ENCODE data around the gene RBM20. TPM values are rescaled to one million over a fixed set of nuclear protein-coding genes. Genes with fewer than 3 reads are reported as not detected.

The RBM20 gene
- total and polyA plus RNA-seq, 2 experiments from 2014 or later: 3.7 to 4.0 TPM

DNA sequence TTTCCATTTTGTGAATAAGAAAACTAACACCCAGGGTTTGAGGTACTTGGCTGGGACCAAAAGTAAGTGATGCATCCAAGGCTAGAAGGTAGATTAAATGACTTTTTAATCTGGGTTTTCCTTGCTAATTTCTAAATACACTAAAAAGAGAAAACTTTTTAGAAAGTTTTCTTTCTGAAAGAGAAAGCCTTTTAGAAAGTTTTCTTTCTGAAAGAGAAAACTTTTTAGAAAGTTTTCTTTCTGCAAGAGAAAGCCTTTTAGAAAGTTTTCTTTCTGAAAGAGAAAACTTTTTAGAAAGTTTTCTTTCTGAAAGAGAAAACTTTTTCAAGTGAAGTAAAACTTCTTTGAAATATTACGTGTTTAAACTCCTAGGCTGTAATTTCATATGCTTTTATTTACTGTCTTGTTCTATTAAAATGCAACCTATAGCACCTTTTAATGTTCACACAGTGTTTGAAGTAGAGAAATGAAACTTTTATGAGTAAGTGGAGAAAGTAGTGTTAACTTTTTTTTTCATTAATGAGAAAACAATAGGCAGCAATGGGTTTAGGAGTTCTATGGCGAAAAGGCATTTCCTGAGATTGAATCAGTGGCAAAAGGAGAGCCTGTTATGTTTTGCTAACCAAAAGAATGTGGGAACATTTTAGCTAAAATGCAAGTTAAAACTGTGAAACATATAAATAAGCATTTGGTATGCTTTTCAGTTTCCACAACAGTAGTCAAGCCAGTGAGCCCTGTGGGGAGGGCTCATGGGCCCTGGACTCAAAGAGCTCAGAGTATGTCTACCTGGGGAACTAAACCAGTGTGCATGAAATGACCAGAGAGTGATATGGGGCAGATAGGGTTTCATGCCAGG, 103.7 kb downstream of the RBM20 start:
- H3K36me3 ChIP-seq (replicated peaks; ENCODE audit: insufficient read depth, low read depth): no peaks in the 10 kb centered on the region

DNA sequence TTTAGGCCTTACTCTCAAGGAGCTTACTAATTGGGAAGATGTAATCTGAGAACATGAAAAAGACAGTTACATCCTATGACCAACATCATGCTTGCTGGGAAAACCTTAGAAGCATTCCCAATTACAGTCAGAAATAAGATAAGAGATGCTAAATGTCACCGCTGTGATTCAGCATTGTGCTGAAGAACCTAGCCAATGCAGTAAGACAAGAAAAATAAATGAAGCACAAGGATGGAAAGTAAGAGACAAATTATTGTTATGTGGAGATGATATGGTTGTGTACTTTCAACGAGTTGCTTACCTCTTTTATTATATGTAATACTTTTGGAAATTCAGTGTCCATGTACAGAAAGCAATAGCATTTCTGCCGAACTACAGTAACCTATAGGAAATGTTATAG, 104.8 kb downstream of the RBM20 start:
- 62% methylated on average over 3 of the region's 3 CpGs for WGBS (ENCODE audit: low lambda C conversion rate, missing lambda C conversion rate)
- Histone ChIP-seq H3K4me1 (ENCODE audit: insufficient read depth) (no peaks in the 10 kb centered on the region), H3K9me2 (replicated peaks; ENCODE audit: insufficient read depth) (no peaks in the 10 kb centered on the region), H3K36me3 (replicated peaks; ENCODE audit: insufficient read depth, low read depth) (no peaks in the 10 kb centered on the region), H3K4me3 (no peak overlapping the region), H3K79me2 (no peaks in the 10 kb centered on the region), H2AFZ (no peak overlapping the region), H4K20me1 (ENCODE audit: insufficient read depth, poor library complexity, severe bottlenecking) (no peaks in the 10 kb centered on the region), H3K9me3 (ENCODE audit: low read depth) (no peaks in the 10 kb centered on the region), H3K4me2 (no peak overlapping the region), H3K27me3 (no peaks in the 10 kb centered on the region), H3K27ac (no peak overlapping the region)
- TF ChIP-seq EZH2phosphoT487 (IDR thresholded peaks at IDR 0.05; ENCODE audit: low read depth, severe bottlenecking, unreplicated experiment): no peak
- no peak for TF ChIP-seq EZH2 (IDR thresholded peaks at IDR 0.05; ENCODE audit: borderline replicate concordance)
- DNase-seq (ENCODE audit: low spot score): no peak

More for the DNA sequence above, 103.7 kb downstream of the RBM20 start:
- TF ChIP-seq, protein P1, sequence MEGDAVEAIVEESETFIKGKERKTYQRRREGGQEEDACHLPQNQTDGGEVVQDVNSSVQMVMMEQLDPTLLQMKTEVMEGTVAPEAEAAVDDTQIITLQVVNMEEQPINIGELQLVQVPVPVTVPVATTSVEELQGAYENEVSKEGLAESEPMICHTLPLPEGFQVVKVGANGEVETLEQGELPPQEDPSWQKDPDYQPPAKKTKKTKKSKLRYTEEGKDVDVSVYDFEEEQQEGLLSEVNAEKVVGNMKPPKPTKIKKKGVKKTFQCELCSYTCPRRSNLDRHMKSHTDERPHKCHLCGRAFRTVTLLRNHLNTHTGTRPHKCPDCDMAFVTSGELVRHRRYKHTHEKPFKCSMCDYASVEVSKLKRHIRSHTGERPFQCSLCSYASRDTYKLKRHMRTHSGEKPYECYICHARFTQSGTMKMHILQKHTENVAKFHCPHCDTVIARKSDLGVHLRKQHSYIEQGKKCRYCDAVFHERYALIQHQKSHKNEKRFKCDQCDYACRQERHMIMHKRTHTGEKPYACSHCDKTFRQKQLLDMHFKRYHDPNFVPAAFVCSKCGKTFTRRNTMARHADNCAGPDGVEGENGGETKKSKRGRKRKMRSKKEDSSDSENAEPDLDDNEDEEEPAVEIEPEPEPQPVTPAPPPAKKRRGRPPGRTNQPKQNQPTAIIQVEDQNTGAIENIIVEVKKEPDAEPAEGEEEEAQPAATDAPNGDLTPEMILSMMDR (IDR thresholded peaks at IDR 0.05; ENCODE audit: poor library complexity): no peak
- TF ChIP-seq EZH2 (IDR thresholded peaks at IDR 0.05; ENCODE audit: borderline replicate concordance): no peak
- TF ChIP-seq EZH2phosphoT487 (IDR thresholded peaks at IDR 0.05; ENCODE audit: low read depth, severe bottlenecking, unreplicated experiment): no peak
- H3K27ac ChIP-seq: no peak overlapping the region
- H3K9me2 ChIP-seq (replicated peaks; ENCODE audit: insufficient read depth): no peaks in the 10 kb centered on the region
- no peaks in the 10 kb centered on the region for H4K20me1 ChIP-seq (ENCODE audit: insufficient read depth, poor library complexity, severe bottlenecking)
- H3K4me3 ChIP-seq: no peak overlapping the region
- H3K79me2 ChIP-seq: no peaks in the 10 kb centered on the region
- DNase-seq (ENCODE audit: low spot score): no peak
- H2AFZ ChIP-seq: no peak overlapping the region
- no peaks in the 10 kb centered on the region for H3K27me3 ChIP-seq
- 85% methylated on average over 2 of the region's 2 CpGs for WGBS (ENCODE audit: low lambda C conversion rate, missing lambda C conversion rate)
- H3K4me2 ChIP-seq: no peak overlapping the region
- no peaks in the 10 kb centered on the region for H3K9me3 ChIP-seq (ENCODE audit: low read depth)
- no peaks in the 10 kb centered on the region for H3K4me1 ChIP-seq (ENCODE audit: insufficient read depth)

DNA sequence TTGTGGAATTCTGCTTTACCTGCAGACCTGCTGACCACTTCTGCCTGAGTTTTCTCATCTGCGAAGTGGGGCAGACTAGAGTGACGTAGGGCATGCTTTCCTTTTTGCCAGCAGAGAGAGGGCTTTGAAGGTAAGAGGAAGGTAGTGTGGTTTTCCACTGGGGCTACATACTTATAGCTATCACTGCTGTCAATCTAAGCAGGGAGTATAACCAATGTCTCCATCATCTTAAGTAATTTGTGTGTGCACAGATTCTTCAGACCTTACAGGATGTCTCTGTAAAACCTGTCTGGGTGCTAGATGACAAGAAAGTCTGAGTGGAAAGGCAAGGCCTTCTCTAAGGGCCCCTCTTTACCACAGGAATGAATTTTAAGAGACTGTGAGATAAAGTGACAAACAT, 106.8 kb downstream of the RBM20 start:
- Histone ChIP-seq H3K27me3 (no peaks in the 10 kb centered on the region), H3K79me2 (no peaks in the 10 kb centered on the region), H4K20me1 (ENCODE audit: insufficient read depth, poor library complexity, severe bottlenecking) (no peaks in the 10 kb centered on the region), H2AFZ (no peak overlapping the region), H3K4me3 (no peak overlapping the region), H3K4me2 (no peak overlapping the region), H3K9me3 (ENCODE audit: low read depth) (no peaks in the 10 kb centered on the region), H3K9me2 (replicated peaks; ENCODE audit: insufficient read depth) (no peaks in the 10 kb centered on the region), H3K4me1 (ENCODE audit: insufficient read depth) (no peaks in the 10 kb centered on the region), H3K36me3 (replicated peaks; ENCODE audit: insufficient read depth, low read depth) (no peaks in the 10 kb centered on the region), H3K27ac (no peak overlapping the region)
- no peak for TF ChIP-seq EZH2phosphoT487 (IDR thresholded peaks at IDR 0.05; ENCODE audit: low read depth, severe bottlenecking, unreplicated experiment)
- TF ChIP-seq, protein P1 (IDR thresholded peaks at IDR 0.05; ENCODE audit: poor library complexity): no peak
- 100% methylated on average over 2 of the region's 2 CpGs for WGBS (ENCODE audit: low lambda C conversion rate, missing lambda C conversion rate)
- DNase-seq (ENCODE audit: low spot score): no peak

DNA sequence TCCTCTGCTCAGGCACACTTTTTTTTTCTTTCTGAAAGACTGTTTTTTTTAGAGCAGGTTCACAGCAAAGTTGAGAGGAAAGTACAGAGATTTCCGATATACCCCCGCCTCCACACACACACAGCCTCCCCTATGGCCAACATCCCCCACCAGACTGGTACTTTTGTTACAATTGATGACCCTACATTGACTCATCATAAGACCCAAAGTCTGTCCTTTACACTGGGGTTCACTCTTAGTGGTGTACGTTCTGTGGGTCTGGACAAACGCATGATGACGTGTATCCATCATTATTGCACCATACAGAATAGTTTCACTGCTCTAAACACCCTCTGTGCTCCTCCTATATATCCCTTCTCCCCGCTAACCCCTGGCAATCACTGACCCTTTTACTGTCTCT, 107.7 kb downstream of the RBM20 start:
- TF ChIP-seq EZH2phosphoT487 (IDR thresholded peaks at IDR 0.05; ENCODE audit: low read depth, severe bottlenecking, unreplicated experiment): no peak
- TF ChIP-seq, protein P1 (IDR thresholded peaks at IDR 0.05; ENCODE audit: poor library complexity): no peak
- H3K27ac ChIP-seq: no peak overlapping the region
- H3K4me1 ChIP-seq (ENCODE audit: insufficient read depth): peaks cover 5% of the 10 kb centered on the region
- H2AFZ ChIP-seq: no peak overlapping the region
- no peaks in the 10 kb centered on the region for H3K9me2 ChIP-seq (replicated peaks; ENCODE audit: insufficient read depth)
- no peaks in the 10 kb centered on the region for H3K27me3 ChIP-seq
- no peak overlapping the region for H3K4me2 ChIP-seq
- no peaks in the 10 kb centered on the region for H4K20me1 ChIP-seq (ENCODE audit: insufficient read depth, poor library complexity, severe bottlenecking)
- 62% methylated on average over 6 of the region's 6 CpGs for WGBS (ENCODE audit: low lambda C conversion rate, missing lambda C conversion rate)
- H3K36me3 ChIP-seq (replicated peaks; ENCODE audit: insufficient read depth, low read depth): no peaks in the 10 kb centered on the region
- H3K79me2 ChIP-seq: no peaks in the 10 kb centered on the region
- H3K4me3 ChIP-seq: no peak overlapping the region
- no peaks in the 10 kb centered on the region for H3K9me3 ChIP-seq (ENCODE audit: low read depth)
- DNase-seq (ENCODE audit: low spot score): no peak

Data from hepatocyte (in vitro differentiated cells).